B cell (primary cell): ENCODE results near the gene TEX11. TPM values are rescaled to one million over a fixed set of nuclear protein-coding genes. Genes with fewer than 3 reads are reported as not detected.

Experiments
- ATAC-seq: fragments of 200-7000 bp; cut with Tn5 transposase; one replicate; pipeline ENCODE4 v1.10.0; 2021; ENCODE audit warnings: low read depth, mild to moderate bottlenecking, moderate number of reproducible peaks, moderate library complexity
- CTCF ChIA-PET: fragments of 350-600 bp; sonication (Branson Sonifier 250); formaldehyde crosslinking; loops from one replicate; lab custom pipeline; 2021; ENCODE audit warnings: antibody characterized with exemption, inconsistent platforms; lab: Charles Lee
- POLR2A ChIA-PET: fragments of 350-600 bp; sonication (Branson Sonifier 250); formaldehyde crosslinking; loops from one replicate; lab custom pipeline; 2021; ENCODE audit warnings: antibody characterized with exemption; lab: Charles Lee
- DNase-seq: peaks from one replicate; pipeline ENCODE4 v3.0.0; 2013
- H2AFZ ChIP-seq: 2 replicates; pipeline ENCODE4 v1.6.1; 2012; ENCODE audit warnings: mild to moderate bottlenecking, low read depth, low read length; ENCODE audit not compliant: insufficient read depth, poor library complexity, severe bottlenecking
- H3K27ac ChIP-seq, 2 donors: 1 replicate in 1 of 2; 2 replicates in 1 of 2; pipeline ENCODE4 v1.5.1; 2012 to 2013; ENCODE audit warnings: low read length in 2 of 2, mild to moderate bottlenecking in 2 of 2, moderate library complexity in 1 of 2
- H3K27me3 ChIP-seq, 4 experiments: fragments of 200-600 bp in 1 of 4; sonication (generic) in 1 of 4; replicated peaks in 1 of 4; 1 replicate in 2 of 4; 2 replicates in 2 of 4; pipeline versions ENCODE4 v1.6.1 to v1.7.0; 2013 to 2016; ENCODE audit warnings: low read length in 3 of 4, mild to moderate bottlenecking in 2 of 4, mixed read lengths in 1 of 4, moderate library complexity in 1 of 4; ENCODE audit not compliant: insufficient read depth in 4 of 4, control insufficient read depth in 3 of 4; ENCODE audit errors: control extremely low read depth in 1 of 4
- H3K36me3 ChIP-seq, 2 experiments: replicated peaks in 1 of 2; 1 replicate in 1 of 2; 2 replicates in 1 of 2; pipeline versions ENCODE4 v1.6.1 to v1.7.1; 2013; ENCODE audit warnings: low read length in 1 of 2; ENCODE audit not compliant: insufficient read depth in 2 of 2, control insufficient read depth in 1 of 2; ENCODE audit errors: control extremely low read depth in 1 of 2, extremely low read depth in 1 of 2
- H3K4me1 ChIP-seq, 2 donors: fragments of 200-600 bp in 1 of 2; sonication (generic) in 1 of 2; 1 replicate in 1 of 2; 2 replicates in 1 of 2; pipeline versions ENCODE4 v1.5.1 to v1.6.1; 2013 to 2017; ENCODE audit warnings: low read length in 2 of 2; ENCODE audit not compliant: control insufficient read depth in 2 of 2, insufficient read depth in 2 of 2
- H3K4me2 ChIP-seq: replicated peaks from 2 replicates; pipeline ENCODE3; 2012; ENCODE audit warnings: mild to moderate bottlenecking, low read depth, low read length; ENCODE audit not compliant: poor library complexity, severe bottlenecking
- H3K4me3 ChIP-seq, 5 experiments: fragments of 200-600 bp in 1 of 5; sonication (generic) in 1 of 5; 1 replicate in 3 of 5; 2 replicates in 2 of 5; pipeline versions ENCODE4 v1.5.1 to v1.7.0; 2011 to 2016; ENCODE audit warnings: low read length in 4 of 5, mild to moderate bottlenecking in 4 of 5, low read depth in 2 of 5, control low read depth in 1 of 5, moderate library complexity in 1 of 5; ENCODE audit not compliant: insufficient read depth in 1 of 5; ENCODE audit errors: control extremely low read depth in 1 of 5, extremely low read depth in 1 of 5
- H3K79me2 ChIP-seq: fragments of 200-600 bp; sonication (generic); one replicate; pipeline ENCODE4 v1.6.0; 2016; ENCODE audit warnings: low read length; ENCODE audit not compliant: control insufficient read depth, insufficient read depth
- H3K9ac ChIP-seq: fragments of 200-600 bp; sonication (generic); 2 replicates; pipeline ENCODE4 v1.6.1; 2017; ENCODE audit warnings: mild to moderate bottlenecking, low read length, moderate library complexity
- H3K9me3 ChIP-seq, 3 donors: one replicate each; pipeline versions ENCODE4 v1.6.1 to v1.7.1; 2013; ENCODE audit warnings: low read length in 2 of 3; ENCODE audit not compliant: control insufficient read depth in 2 of 3, insufficient read depth in 1 of 3; ENCODE audit errors: control extremely low read depth in 1 of 3
- H4K20me1 ChIP-seq: 2 replicates; pipeline ENCODE4 v1.6.0; 2012; ENCODE audit warnings: mild to moderate bottlenecking, low read length; ENCODE audit not compliant: insufficient read depth, control insufficient read depth, poor library complexity, severe bottlenecking
- H3K27ac Mint-ChIP-seq: one replicate; pipeline ENCODE4 v1.8.0; 2021; ENCODE audit warnings: mixed read lengths
- H3K27me3 Mint-ChIP-seq: one replicate; pipeline ENCODE4 v1.8.0; 2021; ENCODE audit warnings: mixed read lengths
- H3K4me1 Mint-ChIP-seq: one replicate; pipeline ENCODE4 v1.8.0; 2021; ENCODE audit warnings: mixed read lengths
- H3K4me3 Mint-ChIP-seq: one replicate; pipeline ENCODE4 v1.8.0; 2021; ENCODE audit warnings: mixed read lengths
- H3K9me3 Mint-ChIP-seq: one replicate; pipeline ENCODE4 v1.8.0; 2022; ENCODE audit warnings: mixed read lengths; ENCODE audit not compliant: insufficient read depth
- EZH2 ChIP-seq: IDR thresholded peaks from 2 replicates; pipeline ENCODE4 v1.6.1; 2012; ENCODE audit warnings: borderline replicate concordance, low read depth, mild to moderate bottlenecking, moderate library complexity, low read length; ENCODE audit not compliant: insufficient read depth, poor library complexity, severe bottlenecking
- WGBS: methylation state at CpG from one replicate; pipeline ENCODE4 v1.1.5; 2013; ENCODE audit warnings: missing lambda C conversion rate; ENCODE audit not compliant: insufficient coverage; 5-methylcytosine and 5-hydroxymethylcytosine counted together
- intact Hi-C: fragments of 100-400 bp; cut with micrococcal nuclease; formaldehyde crosslinking; loops from one replicate; pipeline ENCODE4 v1.10.0; 2022
- polyA plus RNA-seq: library from polyadenylated mRNA; depleted of rRNA; stranded (reverse); fragments of >200 nt; gene quantifications from 2 replicates; pipeline ENCODE4 v1.2.3, GENCODE V29; 2012
- total RNA-seq, 2 donors: library from RNA; stranded (reverse); fragments of 120-200 nt in 1 of 2; gene quantifications; 1 replicate in 1 of 2; 2 replicates in 1 of 2; pipeline versions ENCODE4 v1.2.3 to v1.2.4, GENCODE V29; 2013 to 2022
- TF ChIP-seq, protein P1 (sequence below): fragments of 200-600 bp; IDR thresholded peaks from one replicate; pipeline ENCODE4 v1.8.0; 2022; ENCODE audit warnings: antibody characterized with exemption, mild to moderate bottlenecking

Gene TEX11
- total and polyA plus RNA-seq, 2 donors (not counting 1 experiment from before 2014, with no cell fraction given), result not detected

DNA sequence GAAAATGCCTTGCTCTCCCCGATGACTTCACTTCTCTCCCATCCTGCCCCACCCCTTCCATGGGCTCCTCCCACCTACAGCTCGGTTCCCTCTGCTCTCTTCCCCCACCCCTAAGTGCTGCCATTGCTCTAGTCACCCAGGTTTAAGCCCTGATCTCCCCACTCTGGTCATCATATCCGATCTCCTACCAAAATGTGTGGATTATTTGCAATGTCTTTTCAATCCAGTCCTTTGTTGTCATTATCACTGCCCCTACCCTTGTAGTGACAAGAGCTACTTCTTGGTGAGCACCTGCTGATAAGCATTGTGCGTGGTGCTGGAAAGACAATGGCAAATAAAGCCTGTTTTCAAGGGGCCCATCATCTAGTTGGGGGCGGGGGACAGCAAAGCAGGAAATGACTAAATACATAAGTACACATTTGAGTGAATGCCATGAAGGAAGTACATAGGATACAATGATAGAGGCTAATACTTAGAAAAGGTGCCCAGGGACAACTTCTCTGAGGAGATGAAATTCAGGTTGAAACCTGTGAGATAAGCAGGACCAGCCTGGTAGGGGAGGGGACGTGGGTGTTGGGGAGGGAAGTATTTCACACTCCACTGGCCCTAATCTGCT is 400.1 kb downstream of the TEX11 start:
- peaks cover 8% of the 10 kb centered on the region for H3K4me1 Mint-ChIP-seq
- H3K4me3 Mint-ChIP-seq, result no peak overlapping the region
- no peaks in the 10 kb centered on the region for H3K27me3 ChIP-seq
- no peak for ATAC-seq
- DNase-seq, result no peak
- no peaks in the 10 kb centered on the region for H3K36me3 ChIP-seq
- no peak overlapping the region for H2AFZ ChIP-seq
- no peak overlapping the region for H3K27ac Mint-ChIP-seq
- no peaks in the 10 kb centered on the region for H3K27me3 Mint-ChIP-seq
- H3K27ac ChIP-seq, result no peak overlapping the region
- TF ChIP-seq EZH2, result no peak
- TF ChIP-seq, protein P1, sequence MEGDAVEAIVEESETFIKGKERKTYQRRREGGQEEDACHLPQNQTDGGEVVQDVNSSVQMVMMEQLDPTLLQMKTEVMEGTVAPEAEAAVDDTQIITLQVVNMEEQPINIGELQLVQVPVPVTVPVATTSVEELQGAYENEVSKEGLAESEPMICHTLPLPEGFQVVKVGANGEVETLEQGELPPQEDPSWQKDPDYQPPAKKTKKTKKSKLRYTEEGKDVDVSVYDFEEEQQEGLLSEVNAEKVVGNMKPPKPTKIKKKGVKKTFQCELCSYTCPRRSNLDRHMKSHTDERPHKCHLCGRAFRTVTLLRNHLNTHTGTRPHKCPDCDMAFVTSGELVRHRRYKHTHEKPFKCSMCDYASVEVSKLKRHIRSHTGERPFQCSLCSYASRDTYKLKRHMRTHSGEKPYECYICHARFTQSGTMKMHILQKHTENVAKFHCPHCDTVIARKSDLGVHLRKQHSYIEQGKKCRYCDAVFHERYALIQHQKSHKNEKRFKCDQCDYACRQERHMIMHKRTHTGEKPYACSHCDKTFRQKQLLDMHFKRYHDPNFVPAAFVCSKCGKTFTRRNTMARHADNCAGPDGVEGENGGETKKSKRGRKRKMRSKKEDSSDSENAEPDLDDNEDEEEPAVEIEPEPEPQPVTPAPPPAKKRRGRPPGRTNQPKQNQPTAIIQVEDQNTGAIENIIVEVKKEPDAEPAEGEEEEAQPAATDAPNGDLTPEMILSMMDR, result no peak
- ChIA-PET POLR2A (no interaction called here), CTCF (no interaction called here)
- H3K79me2 ChIP-seq, result no peaks in the 10 kb centered on the region
- H3K9me3 Mint-ChIP-seq, result no peaks in the 10 kb centered on the region
- H3K4me3 ChIP-seq, result no peak overlapping the region
- H3K9me3 ChIP-seq, result no peaks in the 10 kb centered on the region
- no peaks in the 10 kb centered on the region for H4K20me1 ChIP-seq
- intact Hi-C loops, result no loop called here
- H3K4me2 ChIP-seq, result no peak overlapping the region
- H3K9ac ChIP-seq, result no peak overlapping the region
- H3K4me1 ChIP-seq, result no peaks in the 10 kb centered on the region
- 43% methylated on average over 1 of the region's 6 CpGs for WGBS

DNA sequence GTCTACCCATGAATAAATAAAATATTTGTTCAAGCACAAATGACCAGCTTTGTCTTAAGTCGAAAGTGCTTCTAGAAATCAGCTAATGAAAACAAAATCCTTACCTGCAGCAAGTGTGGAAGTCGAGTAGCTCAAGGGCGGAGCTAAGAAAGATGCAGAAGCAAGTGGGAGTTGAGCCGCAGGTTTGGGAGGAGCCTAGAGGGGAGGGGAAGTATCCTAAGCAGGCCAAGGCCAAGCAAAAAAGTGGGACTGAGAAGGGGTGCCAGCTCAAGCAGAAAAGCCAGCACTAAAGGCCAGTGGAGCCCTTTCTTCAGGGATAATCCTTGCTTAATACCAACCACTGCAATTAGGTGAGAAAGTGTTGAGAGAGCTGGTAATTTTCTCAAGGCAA is 403.1 kb downstream of the TEX11 start:
- H3K27me3 Mint-ChIP-seq, result no peaks in the 10 kb centered on the region
- H3K4me1 Mint-ChIP-seq, result peaks cover 8% of the 10 kb centered on the region
- H3K4me3 Mint-ChIP-seq, result no peak overlapping the region
- intact Hi-C loops, result no loop called here
- no peak overlapping the region for H3K9ac ChIP-seq
- H4K20me1 ChIP-seq, result no peaks in the 10 kb centered on the region
- no peaks in the 10 kb centered on the region for H3K36me3 ChIP-seq
- H3K9me3 ChIP-seq, result no peaks in the 10 kb centered on the region
- H3K27ac Mint-ChIP-seq, result no peak overlapping the region
- DNase-seq, result no peak
- H3K4me1 ChIP-seq, result no peaks in the 10 kb centered on the region
- CTCF ChIA-PET, result interaction anchor here (0.6 kb wide), 1 partner anchor 74 kb away, joined by 5 read pairs; no protein-coding TSS in a partner anchor
- POLR2A ChIA-PET, result no interaction called here
- no peaks in the 10 kb centered on the region for H3K9me3 Mint-ChIP-seq
- no peak overlapping the region for H3K4me3 ChIP-seq
- no peak overlapping the region for H3K4me2 ChIP-seq
- no CpG with 5 or more reads among the region's 4 CpGs for WGBS
- H3K79me2 ChIP-seq, result no peaks in the 10 kb centered on the region
- no peak overlapping the region for H2AFZ ChIP-seq
- no peak overlapping the region for H3K27ac ChIP-seq
- ATAC-seq, result no peak
- no peaks in the 10 kb centered on the region for H3K27me3 ChIP-seq
- TF ChIP-seq, protein P1, result no peak
- TF ChIP-seq EZH2, result no peak
